Uterus (tissue), 2 donors: ENCODE results near the gene DKKL1.

ENCODE experiments used
- CTCF ChIP-seq, 4 experiments: fragments of 200-600 bp in 2 of 4; fragments of 450-650 bp in 2 of 4; sonication (generic) in 2 of 4; IDR thresholded peaks; one replicate each; pipeline ENCODE4 v1.5.1; 2016 to 2019; ENCODE audit warnings: antibody characterized with exemption in 4 of 4, mild to moderate bottlenecking in 2 of 4, moderate library complexity in 1 of 4
- POLR2A ChIP-seq, 2 donors: fragments of 450-650 bp; IDR thresholded peaks; one replicate each; pipeline ENCODE4 v1.6.1; 2016; ENCODE audit warnings: antibody characterized with exemption in 2 of 2, mild to moderate bottlenecking in 1 of 2, moderate library complexity in 1 of 2

GRCh38 chr19:49422407-49423070 lies 58.9 kb downstream of the DKKL1 start:
- TF ChIP-seq CTCF (IDR thresholded peaks at IDR 0.05) (no peak), POLR2A (IDR thresholded peaks at IDR 0.05) (no peak)
